ENCODE results near the gene C6. TPM values are rescaled to one million over a fixed set of nuclear protein-coding genes. Genes with fewer than 3 reads are reported as not detected.

Gene C6
- total and polyA plus RNA-seq, 2 donors (not counting 1 experiment from before 2014, with no cell fraction given) = 0.07 TPM; not detected in 1

GRCh38 chr5:41161271-41161670 lies 52.1 kb downstream of the C6 start:
- H4K20me1 ChIP-seq (ENCODE audit: control insufficient read depth, extremely low read depth, insufficient read depth, low read length) = no peaks in the 10 kb centered on the region
- no peak overlapping the region for H3K4me2 ChIP-seq (ENCODE audit: extremely low read depth, insufficient read depth, low read length)
- H3K4me1 ChIP-seq (ENCODE audit: control insufficient read depth, extremely low read depth, insufficient read depth, low read length) = no peaks in the 10 kb centered on the region
- no peak overlapping the region for H3K4me3 ChIP-seq (replicated peaks in 1 of 4; ENCODE audit: control extremely low read depth in 1 of 4, insufficient read depth in 1 of 4, low read depth in 3 of 4, low read length in 4 of 4)
- no peak overlapping the region for H3K27ac ChIP-seq (ENCODE audit: insufficient read depth, low read length)
- H3K36me3 ChIP-seq (ENCODE audit: control insufficient read depth, insufficient read depth, low read length) = no peaks in the 10 kb centered on the region
- H3K9me3 ChIP-seq (ENCODE audit: control insufficient read depth, insufficient read depth, low read depth, low read length) = no peaks in the 10 kb centered on the region
- no peak overlapping the region for H2AFZ ChIP-seq (ENCODE audit: low read length)
- H3K79me2 ChIP-seq (ENCODE audit: control insufficient read depth, insufficient read depth, low read length) = no peaks in the 10 kb centered on the region
- TF ChIP-seq EZH2 (IDR thresholded peaks at IDR 0.05; ENCODE audit: low read length, missing control alignments) = no peak
- TF ChIP-seq CTCF (conservative IDR thresholded peaks at IDR 0.05 in 1 of 2, IDR thresholded peaks at IDR 0.05 in 1 of 2; ENCODE audit: low read depth in 1 of 2, low read length in 2 of 2) = no peak
- no peak overlapping the region for H3K9ac ChIP-seq (ENCODE audit: insufficient read depth, low read length)
- DNase-seq (ENCODE audit: low read depth in 2 of 2) = peak; percentile 6 to 60
- H3K27me3 ChIP-seq (ENCODE audit: control insufficient read depth, insufficient read depth, low read length) = no peaks in the 10 kb centered on the region

- no peak overlapping the region for H3K4me2 ChIP-seq (ENCODE audit: extremely low read depth, insufficient read depth, low read length)
- H3K4me1 ChIP-seq (ENCODE audit: control insufficient read depth, extremely low read depth, insufficient read depth, low read length) = no peaks in the 10 kb centered on the region
- H3K27me3 ChIP-seq (ENCODE audit: control insufficient read depth, insufficient read depth, low read length) = no peaks in the 10 kb centered on the region
- TF ChIP-seq EZH2 (IDR thresholded peaks at IDR 0.05; ENCODE audit: low read length, missing control alignments) = no peak
- no peak for TF ChIP-seq CTCF (conservative IDR thresholded peaks at IDR 0.05 in 1 of 2, IDR thresholded peaks at IDR 0.05 in 1 of 2; ENCODE audit: low read depth in 1 of 2, low read length in 2 of 2)
- no peaks in the 10 kb centered on the region for H4K20me1 ChIP-seq (ENCODE audit: control insufficient read depth, extremely low read depth, insufficient read depth, low read length)
- peak; percentile 36 to 68 for DNase-seq (ENCODE audit: low read depth in 2 of 2)
- no peak overlapping the region for H3K9ac ChIP-seq (ENCODE audit: insufficient read depth, low read length)
- H3K27ac ChIP-seq (ENCODE audit: insufficient read depth, low read length) = no peak overlapping the region
- no peaks in the 10 kb centered on the region for H3K79me2 ChIP-seq (ENCODE audit: control insufficient read depth, insufficient read depth, low read length)
- H3K9me3 ChIP-seq (ENCODE audit: control insufficient read depth, insufficient read depth, low read depth, low read length) = no peaks in the 10 kb centered on the region
- H2AFZ ChIP-seq (ENCODE audit: low read length) = no peak overlapping the region
- no peaks in the 10 kb centered on the region for H3K36me3 ChIP-seq (ENCODE audit: control insufficient read depth, insufficient read depth, low read length)
- no peak overlapping the region for H3K4me3 ChIP-seq (replicated peaks in 1 of 4; ENCODE audit: control extremely low read depth in 1 of 4, insufficient read depth in 1 of 4, low read depth in 3 of 4, low read length in 4 of 4)
These were observed 55.9 kb downstream of the C6 start for GRCh38 chr5:41157272-41157894.

- Histone ChIP-seq H3K4me3 (replicated peaks in 1 of 4; ENCODE audit: control extremely low read depth in 1 of 4, insufficient read depth in 1 of 4, low read depth in 3 of 4, low read length in 4 of 4) (no peak overlapping the region), H3K9me3 (ENCODE audit: control insufficient read depth, insufficient read depth, low read depth, low read length) (no peaks in the 10 kb centered on the region), H3K9ac (ENCODE audit: insufficient read depth, low read length) (no peak overlapping the region), H3K27ac (ENCODE audit: insufficient read depth, low read length) (no peak overlapping the region), H3K27me3 (ENCODE audit: control insufficient read depth, insufficient read depth, low read length) (no peaks in the 10 kb centered on the region), H3K4me1 (ENCODE audit: control insufficient read depth, extremely low read depth, insufficient read depth, low read length) (no peaks in the 10 kb centered on the region), H3K79me2 (ENCODE audit: control insufficient read depth, insufficient read depth, low read length) (no peaks in the 10 kb centered on the region), H3K4me2 (ENCODE audit: extremely low read depth, insufficient read depth, low read length) (no peak overlapping the region), H4K20me1 (ENCODE audit: control insufficient read depth, extremely low read depth, insufficient read depth, low read length) (no peaks in the 10 kb centered on the region), H3K36me3 (ENCODE audit: control insufficient read depth, insufficient read depth, low read length) (no peaks in the 10 kb centered on the region), H2AFZ (ENCODE audit: low read length) (no peak overlapping the region)
- TF ChIP-seq EZH2 (IDR thresholded peaks at IDR 0.05; ENCODE audit: low read length, missing control alignments) = no peak
- TF ChIP-seq CTCF (conservative IDR thresholded peaks at IDR 0.05 in 1 of 2, IDR thresholded peaks at IDR 0.05 in 1 of 2; ENCODE audit: low read depth in 1 of 2, low read length in 2 of 2) = no peak
- DNase-seq (ENCODE audit: low read depth in 2 of 2) = peak; percentile 47 to 95
These were observed 56.6 kb downstream of the C6 start for GRCh38 chr5:41156739-41157138.

All from fibroblast of lung (primary cell).